ENCODE measurements around the gene SEZ6.

SEZ6 gene

GRCh38 chr17:28957992-28958355 lies 47.9 kb downstream of the SEZ6 start:
- ATAC-seq (ENCODE audit: insufficient read depth, low read depth) (no peak), DNase-seq (no peak)
- Histone ChIP-seq H2AFZ (ENCODE audit: low read depth, low read length) (no peak overlapping the region), H3K27ac (ENCODE audit: low read length) (no peak overlapping the region), H3K4me3 (ENCODE audit: low read depth in 1 of 2, low read length in 2 of 2) (no peak overlapping the region), H3K36me3 (ENCODE audit: insufficient read depth, low read length) (no peaks in the 10 kb centered on the region), H3K4me1 (ENCODE audit: insufficient read depth, low read length) (peaks cover 7% of the 10 kb centered on the region), H3K4me2 (ENCODE audit: insufficient read depth, low read length) (no peak overlapping the region), H3K9me3 (ENCODE audit: insufficient read depth, low read length, severe bottlenecking) (no peaks in the 10 kb centered on the region), H3K79me2 (ENCODE audit: insufficient read depth, low read length) (no peaks in the 10 kb centered on the region), H3K27me3 (ENCODE audit: insufficient read depth, low read length, poor library complexity) (no peaks in the 10 kb centered on the region), H3K9ac (ENCODE audit: low read depth, low read length) (no peak overlapping the region), H4K20me1 (ENCODE audit: insufficient read depth, low read length) (no peaks in the 10 kb centered on the region)
- TF ChIP-seq, protein P1, sequence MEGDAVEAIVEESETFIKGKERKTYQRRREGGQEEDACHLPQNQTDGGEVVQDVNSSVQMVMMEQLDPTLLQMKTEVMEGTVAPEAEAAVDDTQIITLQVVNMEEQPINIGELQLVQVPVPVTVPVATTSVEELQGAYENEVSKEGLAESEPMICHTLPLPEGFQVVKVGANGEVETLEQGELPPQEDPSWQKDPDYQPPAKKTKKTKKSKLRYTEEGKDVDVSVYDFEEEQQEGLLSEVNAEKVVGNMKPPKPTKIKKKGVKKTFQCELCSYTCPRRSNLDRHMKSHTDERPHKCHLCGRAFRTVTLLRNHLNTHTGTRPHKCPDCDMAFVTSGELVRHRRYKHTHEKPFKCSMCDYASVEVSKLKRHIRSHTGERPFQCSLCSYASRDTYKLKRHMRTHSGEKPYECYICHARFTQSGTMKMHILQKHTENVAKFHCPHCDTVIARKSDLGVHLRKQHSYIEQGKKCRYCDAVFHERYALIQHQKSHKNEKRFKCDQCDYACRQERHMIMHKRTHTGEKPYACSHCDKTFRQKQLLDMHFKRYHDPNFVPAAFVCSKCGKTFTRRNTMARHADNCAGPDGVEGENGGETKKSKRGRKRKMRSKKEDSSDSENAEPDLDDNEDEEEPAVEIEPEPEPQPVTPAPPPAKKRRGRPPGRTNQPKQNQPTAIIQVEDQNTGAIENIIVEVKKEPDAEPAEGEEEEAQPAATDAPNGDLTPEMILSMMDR (IDR thresholded peaks at IDR 0.05; ENCODE audit: borderline replicate concordance, extremely low read depth, low read length, poor library complexity, severe bottlenecking) = no peak
- TF ChIP-seq EZH2 (IDR thresholded peaks at IDR 0.05; ENCODE audit: borderline replicate concordance, low read depth, low read length, severe bottlenecking) = no peak

DNA sequence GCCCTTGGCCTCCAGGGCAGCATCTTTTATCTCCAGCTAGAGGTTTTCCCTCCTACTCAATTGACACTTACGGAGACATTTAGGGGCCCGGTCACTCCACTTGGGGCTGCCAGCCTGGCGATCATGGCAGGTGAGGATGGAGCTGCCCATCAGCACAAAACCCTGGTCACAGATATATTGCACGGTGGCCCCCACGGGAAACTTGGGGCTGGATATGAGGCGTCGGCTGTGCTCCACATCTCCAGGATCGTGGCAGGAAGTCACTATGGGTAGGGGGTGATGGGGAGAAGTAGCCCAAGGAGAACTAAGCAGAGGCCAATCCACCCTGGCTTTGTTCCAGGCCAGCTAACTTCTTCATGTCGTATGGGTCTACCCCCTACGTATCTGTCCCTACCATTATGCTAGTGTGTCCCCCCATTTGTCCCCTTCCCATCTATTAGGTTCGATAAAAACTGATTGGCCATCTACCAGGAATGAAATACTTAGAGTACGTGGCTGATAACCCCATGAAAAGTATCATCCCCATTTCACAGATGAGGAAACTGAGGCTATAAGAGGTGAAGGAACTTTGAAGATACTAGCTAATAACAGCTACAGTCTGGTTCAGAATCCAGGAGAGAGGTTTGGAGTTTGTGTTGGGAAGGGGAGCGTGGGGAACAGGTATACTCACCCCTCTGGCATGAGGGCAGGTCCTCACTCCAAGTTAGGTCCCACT lies 48.4 kb downstream of the SEZ6 start:
- H4K20me1 ChIP-seq (ENCODE audit: insufficient read depth, low read length) = no peaks in the 10 kb centered on the region
- peaks cover 12% of the 10 kb centered on the region for H3K4me1 ChIP-seq (ENCODE audit: insufficient read depth, low read length)
- no peak overlapping the region for H3K9ac ChIP-seq (ENCODE audit: low read depth, low read length)
- H3K27ac ChIP-seq (ENCODE audit: low read length) = no peak overlapping the region
- no peak for DNase-seq
- H3K36me3 ChIP-seq (ENCODE audit: insufficient read depth, low read length) = no peaks in the 10 kb centered on the region
- H3K4me2 ChIP-seq (ENCODE audit: insufficient read depth, low read length) = no peak overlapping the region
- no peaks in the 10 kb centered on the region for H3K27me3 ChIP-seq (ENCODE audit: insufficient read depth, low read length, poor library complexity)
- H3K9me3 ChIP-seq (ENCODE audit: insufficient read depth, low read length, severe bottlenecking) = no peaks in the 10 kb centered on the region
- no peak overlapping the region for H2AFZ ChIP-seq (ENCODE audit: low read depth, low read length)
- TF ChIP-seq, protein P1 (IDR thresholded peaks at IDR 0.05; ENCODE audit: borderline replicate concordance, extremely low read depth, low read length, poor library complexity, severe bottlenecking) = no peak
- H3K79me2 ChIP-seq (ENCODE audit: insufficient read depth, low read length) = no peaks in the 10 kb centered on the region
- H3K4me3 ChIP-seq (ENCODE audit: low read depth in 1 of 2, low read length in 2 of 2) = no peak overlapping the region
- ATAC-seq (ENCODE audit: insufficient read depth, low read depth) = no peak

GRCh38 chr17:28956861-28957260 lies 49.0 kb downstream of the SEZ6 start:
- no peaks in the 10 kb centered on the region for H3K79me2 ChIP-seq (ENCODE audit: insufficient read depth, low read length)
- no peak overlapping the region for H3K4me3 ChIP-seq (ENCODE audit: low read depth in 1 of 2, low read length in 2 of 2)
- no peak overlapping the region for H2AFZ ChIP-seq (ENCODE audit: low read depth, low read length)
- H4K20me1 ChIP-seq (ENCODE audit: insufficient read depth, low read length) = no peaks in the 10 kb centered on the region
- ATAC-seq (ENCODE audit: insufficient read depth, low read depth) (no peak), DNase-seq (no peak)
- H3K4me2 ChIP-seq (ENCODE audit: insufficient read depth, low read length) = no peak overlapping the region
- no peaks in the 10 kb centered on the region for H3K36me3 ChIP-seq (ENCODE audit: insufficient read depth, low read length)
- H3K4me1 ChIP-seq (ENCODE audit: insufficient read depth, low read length) = peaks cover 16% of the 10 kb centered on the region
- no peak overlapping the region for H3K9ac ChIP-seq (ENCODE audit: low read depth, low read length)
- no peaks in the 10 kb centered on the region for H3K27me3 ChIP-seq (ENCODE audit: insufficient read depth, low read length, poor library complexity)
- TF ChIP-seq EZH2 (IDR thresholded peaks at IDR 0.05; ENCODE audit: borderline replicate concordance, low read depth, low read length, severe bottlenecking) = no peak
- H3K27ac ChIP-seq (ENCODE audit: low read length) = no peak overlapping the region
- no peaks in the 10 kb centered on the region for H3K9me3 ChIP-seq (ENCODE audit: insufficient read depth, low read length, severe bottlenecking)

DNA sequence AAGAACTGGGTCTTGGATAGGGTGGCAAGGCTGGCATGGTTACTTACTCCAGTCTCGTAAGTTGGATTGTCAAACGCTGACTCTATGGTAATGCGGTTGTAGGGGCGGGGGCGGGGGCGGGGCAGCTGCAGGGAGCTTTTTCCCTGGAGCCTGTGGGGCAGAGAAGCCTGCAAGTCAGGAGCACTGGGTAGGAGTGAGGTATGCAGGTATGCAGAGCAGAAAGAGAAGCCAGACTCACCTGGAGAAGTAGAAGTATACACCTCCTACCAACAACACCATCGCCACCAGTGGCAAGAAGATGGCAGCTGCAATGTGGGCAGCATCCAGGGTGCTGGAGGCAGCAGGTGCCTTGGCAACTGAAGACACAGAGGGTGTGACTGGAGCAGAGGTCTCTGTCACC lies 49.7 kb downstream of the SEZ6 start:
- no peaks in the 10 kb centered on the region for H3K36me3 ChIP-seq (ENCODE audit: insufficient read depth, low read length)
- H3K4me2 ChIP-seq (ENCODE audit: insufficient read depth, low read length) = no peak overlapping the region
- peaks cover 1% of the 10 kb centered on the region; the same call in 1 of the 2 replicates for H3K79me2 ChIP-seq (ENCODE audit: insufficient read depth, low read length)
- H3K4me1 ChIP-seq (ENCODE audit: insufficient read depth, low read length) = peaks cover 17% of the 10 kb centered on the region
- H3K27me3 ChIP-seq (ENCODE audit: insufficient read depth, low read length, poor library complexity) = no peaks in the 10 kb centered on the region
- no peak overlapping the region for H2AFZ ChIP-seq (ENCODE audit: low read depth, low read length)
- H3K4me3 ChIP-seq (ENCODE audit: low read depth in 1 of 2, low read length in 2 of 2) = no peak overlapping the region
- H4K20me1 ChIP-seq (ENCODE audit: insufficient read depth, low read length) = no peaks in the 10 kb centered on the region
- ATAC-seq (ENCODE audit: insufficient read depth, low read depth) = no peak
- no peak for DNase-seq
- no peak overlapping the region for H3K27ac ChIP-seq (ENCODE audit: low read length)
- TF ChIP-seq EZH2 (IDR thresholded peaks at IDR 0.05; ENCODE audit: borderline replicate concordance, low read depth, low read length, severe bottlenecking) = no peak
- TF ChIP-seq, protein P1 (IDR thresholded peaks at IDR 0.05; ENCODE audit: borderline replicate concordance, extremely low read depth, low read length, poor library complexity, severe bottlenecking) = no peak
- no peak overlapping the region for H3K9ac ChIP-seq (ENCODE audit: low read depth, low read length)
- H3K9me3 ChIP-seq (ENCODE audit: insufficient read depth, low read length, severe bottlenecking) = no peaks in the 10 kb centered on the region
